Activated CD4-positive, CD25-positive, alpha-beta regulatory T cell treated with anti-CD3 and anti-CD28 coated beads, Interleukin-2, amount 50 U/mL, for 24 hours (primary cell): Measurements from ENCODE around the gene MUC5AC.

Experiments used
- ATAC-seq, 2 donors: fragments of 150-1000 bp; cut with Tn5 transposase; one replicate each; pipeline ENCODE4 v1.10.0; 2021; ENCODE audit warnings: mild to moderate bottlenecking in 1 of 2, moderate library complexity in 1 of 2

Gene MUC5AC

DNA sequence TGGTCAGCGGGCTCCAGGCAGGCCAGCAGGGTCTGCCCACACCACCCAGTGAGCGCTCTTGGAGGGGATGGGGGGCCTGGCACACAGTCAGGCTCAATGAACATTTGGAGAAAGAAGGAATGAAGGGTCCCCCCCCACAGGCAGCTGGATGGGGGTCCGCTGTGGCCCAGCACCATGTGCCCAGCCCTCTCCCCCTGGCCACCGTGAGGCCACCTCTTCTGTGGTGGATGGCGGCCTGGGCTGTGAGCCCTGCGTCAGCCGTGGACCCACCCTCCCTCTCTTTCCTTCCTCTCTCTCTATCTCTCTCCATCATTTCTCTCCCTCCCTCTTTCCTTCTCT, 35.1 kb upstream of the MUC5AC start:
- ATAC-seq = no peak

DNA sequence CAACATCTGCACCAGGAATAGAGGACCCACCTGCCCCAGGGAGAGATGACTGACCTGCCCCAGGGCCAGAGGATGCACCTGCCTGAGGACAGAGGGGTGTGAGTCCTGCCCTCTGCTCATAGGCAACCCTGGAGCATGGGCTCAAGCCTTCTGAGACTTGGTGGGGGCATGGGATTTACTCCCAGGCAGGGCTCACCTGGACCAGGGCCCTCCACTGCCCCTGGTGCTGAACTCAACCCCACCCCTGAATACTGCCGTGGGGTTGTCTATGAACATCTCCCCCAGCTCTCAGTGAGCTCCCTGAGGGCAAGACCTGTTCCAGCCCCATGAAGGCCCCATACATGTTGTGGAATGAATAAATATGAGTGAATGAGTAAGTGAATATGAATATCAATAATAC, 33.8 kb upstream of the MUC5AC start:
- no peak for ATAC-seq

DNA sequence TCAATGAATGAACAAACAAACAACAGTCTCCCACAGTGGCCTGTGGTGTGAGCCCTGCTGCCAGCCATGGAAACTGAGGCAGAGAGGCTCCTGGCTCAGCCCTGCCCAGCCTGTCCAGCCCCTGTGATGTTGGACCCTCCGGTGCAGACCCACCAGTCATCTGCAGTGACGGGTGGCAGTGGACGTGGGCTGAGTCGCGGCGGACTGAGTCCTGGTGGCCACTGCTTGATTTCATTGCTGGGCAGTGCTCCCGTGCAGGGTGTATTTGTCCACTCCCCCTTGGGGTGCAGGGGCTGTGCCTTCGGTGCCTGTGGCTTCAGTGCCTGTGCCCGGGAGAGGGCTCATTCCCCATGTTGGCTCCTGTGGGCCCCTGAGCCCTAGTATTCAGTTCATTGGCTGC, 31.9 kb upstream of the MUC5AC start:
- no peak for ATAC-seq

DNA sequence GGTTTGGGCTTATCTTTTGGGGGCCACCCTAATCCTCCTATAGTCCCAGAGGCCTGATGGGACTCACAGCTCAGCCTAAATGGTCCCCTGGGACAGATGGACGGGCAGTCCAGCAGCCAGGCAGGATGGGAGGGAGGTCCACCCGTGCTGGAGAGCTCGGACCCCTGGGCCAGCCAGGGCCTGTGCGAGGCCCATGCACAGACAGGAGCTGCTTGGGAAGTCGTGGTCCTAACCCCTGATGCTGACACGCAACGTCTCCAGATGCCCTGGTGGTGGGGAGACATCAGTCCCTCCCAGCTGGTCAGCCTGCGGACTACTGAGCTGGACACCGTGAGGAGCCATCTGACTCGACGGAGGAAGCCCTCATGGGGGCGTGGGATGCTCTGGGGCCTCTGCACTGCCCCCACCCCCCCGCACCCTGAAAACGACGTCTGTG, 31.2 kb upstream of the MUC5AC start:
- no peak for ATAC-seq

DNA sequence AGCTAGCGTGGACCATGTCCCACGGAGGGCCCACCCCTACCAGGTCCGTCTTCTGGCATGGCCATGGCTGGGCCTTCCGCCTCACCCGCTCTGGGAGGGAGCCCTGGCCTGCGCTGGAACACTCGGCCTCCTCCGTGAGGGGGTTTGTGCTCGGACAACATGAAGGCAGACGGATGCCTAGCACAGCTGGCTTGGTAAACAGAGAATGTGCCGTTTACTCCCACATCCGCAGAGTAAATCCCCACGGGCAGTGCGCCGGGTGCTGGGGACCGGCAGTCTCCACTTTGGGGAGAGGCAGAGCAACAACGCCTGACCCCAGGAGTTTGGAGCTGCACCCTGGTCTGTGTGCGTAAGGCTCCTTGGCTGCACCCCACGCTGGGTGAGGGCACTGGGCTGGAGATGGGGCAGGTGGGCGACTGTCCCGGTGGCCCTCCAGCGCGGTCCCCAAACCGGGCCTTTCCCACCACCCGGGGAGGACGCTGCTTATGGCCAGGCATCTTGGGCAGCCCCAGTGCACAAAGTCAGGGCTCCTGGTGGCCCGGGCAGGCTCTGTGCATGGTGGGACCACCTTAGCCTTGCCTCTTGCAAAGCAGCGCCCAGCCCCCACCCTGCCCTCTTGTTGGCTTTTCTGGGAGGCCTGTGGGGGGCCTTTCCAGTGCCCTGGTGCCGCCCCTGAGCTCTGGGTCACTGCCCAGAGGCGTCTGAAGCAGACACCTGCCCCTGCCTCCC, 30.7 kb upstream of the MUC5AC start:
- no peak for ATAC-seq

DNA sequence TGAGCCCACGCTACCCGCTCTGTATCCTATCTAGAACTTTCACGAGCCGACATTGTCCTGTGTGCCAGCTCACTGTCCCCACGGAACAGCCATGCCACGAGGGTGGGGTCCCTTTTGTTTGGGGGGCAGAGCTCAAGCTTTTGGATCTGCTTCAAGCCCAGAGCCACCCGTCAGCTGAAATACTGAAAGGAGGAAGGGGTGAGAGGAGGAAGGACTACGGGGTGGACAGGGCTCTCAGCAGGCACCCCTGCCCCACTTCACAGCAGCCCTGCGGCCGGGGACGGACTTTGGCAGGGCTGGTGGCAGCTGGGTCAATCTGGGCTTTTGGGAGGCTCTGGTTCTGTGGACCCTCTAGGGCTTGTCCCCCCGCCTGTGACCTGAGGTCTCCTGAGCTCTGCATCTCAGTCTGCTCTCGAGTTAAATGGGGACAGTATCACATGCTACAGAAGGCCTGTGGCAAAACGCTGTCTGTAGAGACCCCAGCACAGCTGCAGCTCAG, 30.0 kb upstream of the MUC5AC start:
- ATAC-seq = no peak

DNA sequence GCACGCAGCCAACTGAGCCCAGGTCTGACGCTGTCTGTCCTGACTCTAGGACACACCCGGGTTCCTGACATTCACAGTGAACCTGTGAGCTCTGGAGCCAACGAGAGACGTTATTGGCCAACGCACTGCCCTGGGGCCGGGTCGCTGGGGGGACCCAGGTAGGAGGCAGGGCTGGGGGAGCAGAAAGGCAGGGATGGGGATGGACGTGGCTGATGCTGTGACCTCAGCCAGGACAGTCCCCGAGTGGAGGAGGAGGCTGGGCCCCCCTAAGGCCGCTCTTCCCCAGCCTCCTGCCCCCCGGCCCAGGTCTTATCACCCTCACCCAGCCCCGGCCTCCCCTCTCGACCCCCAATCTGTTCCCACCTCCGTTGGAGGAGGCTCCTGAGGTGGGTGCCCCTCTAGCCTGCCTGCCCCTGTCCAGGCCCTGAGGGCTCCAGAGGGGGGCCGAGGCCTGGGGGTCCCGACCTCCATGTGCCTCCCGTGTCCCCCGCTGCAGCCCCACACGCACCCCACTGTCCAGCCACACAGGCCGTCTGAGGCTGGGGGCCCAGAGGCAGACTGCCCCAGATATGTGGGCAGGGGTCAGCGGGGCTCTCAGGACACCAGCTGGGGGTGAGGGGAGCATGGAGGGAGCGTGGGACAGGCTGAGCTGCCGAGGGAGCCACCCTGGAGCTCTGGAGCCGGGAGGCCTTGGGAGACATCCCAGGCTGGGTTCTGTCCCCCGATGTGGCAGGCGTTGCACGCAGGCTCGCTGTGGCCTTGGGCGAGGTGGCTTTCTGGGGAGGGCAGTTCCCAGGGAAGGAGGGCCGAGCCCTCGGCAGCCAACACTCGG, 29.2 kb upstream of the MUC5AC start:
- no peak for ATAC-seq

DNA sequence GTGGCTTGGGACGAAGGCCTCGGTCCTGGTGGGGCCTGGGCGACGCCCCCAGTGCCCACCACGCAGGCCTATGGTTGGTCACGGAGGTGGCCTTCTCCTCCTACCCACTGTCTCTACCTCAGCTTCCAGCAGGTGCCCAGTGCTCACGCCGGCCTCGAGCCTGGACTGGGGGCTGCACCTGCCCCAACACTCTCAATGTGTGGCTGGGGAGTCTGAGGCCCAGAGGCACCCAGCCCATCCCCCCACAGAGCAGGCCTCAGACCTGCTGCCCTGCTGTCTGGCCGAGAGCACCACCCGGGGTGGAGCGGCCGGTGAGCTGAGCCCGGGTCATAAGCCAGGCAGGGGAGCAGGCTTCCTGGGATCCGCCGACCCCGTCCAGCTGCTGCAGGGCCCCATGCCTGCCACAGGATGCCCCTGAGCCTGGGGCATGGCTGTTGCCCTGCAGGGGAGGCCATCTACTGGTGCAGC, 28.6 kb upstream of the MUC5AC start:
- ATAC-seq = no peak

DNA sequence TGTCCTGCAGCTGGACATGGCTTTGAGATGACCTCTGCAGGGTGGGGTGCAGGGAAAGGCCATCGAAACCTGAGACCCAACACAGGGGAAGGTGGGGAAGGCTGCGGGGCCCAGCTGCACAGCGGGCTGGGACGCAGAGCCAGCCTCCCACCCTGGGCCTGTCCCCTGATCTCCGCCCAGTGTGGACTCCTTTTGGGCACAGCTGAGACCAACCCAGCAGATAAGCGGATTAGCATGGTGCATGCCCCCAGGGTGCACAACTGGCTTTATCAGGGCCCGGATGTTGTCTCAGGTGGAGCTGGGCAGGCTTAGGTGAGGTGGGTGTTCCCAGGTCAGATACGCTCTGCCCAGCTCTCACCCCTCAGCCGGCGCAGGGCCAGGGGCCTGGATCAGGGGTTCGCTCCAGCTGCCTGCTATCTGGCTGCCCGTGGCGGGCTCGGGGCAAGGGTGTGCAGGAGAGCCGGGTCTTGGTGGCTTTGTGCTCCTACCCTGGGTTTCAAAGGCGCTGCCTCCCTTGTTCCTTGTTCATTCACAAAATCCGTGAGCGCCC, 28.1 kb upstream of the MUC5AC start:
- ATAC-seq = no peak

DNA sequence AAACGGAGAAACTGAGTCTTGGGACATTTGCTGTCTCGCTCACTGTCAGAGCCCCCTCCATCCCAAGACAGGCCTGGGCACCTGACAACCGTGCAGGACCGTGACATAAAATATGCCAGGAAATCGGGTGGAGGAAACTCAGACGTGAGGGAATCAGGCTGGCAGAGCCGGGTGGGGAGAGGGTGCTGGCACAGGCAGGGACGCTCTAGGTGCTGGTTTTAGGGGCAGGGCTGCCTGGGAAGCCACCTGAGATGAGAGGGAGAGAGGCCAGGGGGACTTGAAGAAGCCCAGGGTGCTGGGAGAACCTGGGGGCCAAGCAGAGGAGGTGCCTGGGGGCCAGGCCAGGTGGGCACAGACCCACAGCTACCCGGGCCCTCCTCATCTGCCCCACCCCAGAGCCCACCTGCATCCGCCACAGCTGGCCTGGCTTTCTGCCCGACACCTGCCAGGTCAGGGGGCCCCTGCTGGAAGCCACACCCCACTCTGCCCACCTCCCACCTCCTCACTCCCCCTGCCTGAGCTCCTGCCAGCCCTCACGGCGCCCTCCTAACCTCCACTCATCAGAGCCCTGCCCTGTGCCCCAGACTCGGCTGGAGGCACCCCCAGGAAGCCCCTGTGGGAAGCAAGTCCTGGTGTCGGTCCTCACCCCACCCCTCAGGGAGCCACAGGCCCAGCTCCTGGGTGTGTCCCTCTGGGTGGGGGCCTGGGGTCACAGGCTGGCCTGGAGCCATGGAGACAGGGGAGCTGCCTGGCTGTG, 27.3 kb upstream of the MUC5AC start:
- ATAC-seq = no peak

DNA sequence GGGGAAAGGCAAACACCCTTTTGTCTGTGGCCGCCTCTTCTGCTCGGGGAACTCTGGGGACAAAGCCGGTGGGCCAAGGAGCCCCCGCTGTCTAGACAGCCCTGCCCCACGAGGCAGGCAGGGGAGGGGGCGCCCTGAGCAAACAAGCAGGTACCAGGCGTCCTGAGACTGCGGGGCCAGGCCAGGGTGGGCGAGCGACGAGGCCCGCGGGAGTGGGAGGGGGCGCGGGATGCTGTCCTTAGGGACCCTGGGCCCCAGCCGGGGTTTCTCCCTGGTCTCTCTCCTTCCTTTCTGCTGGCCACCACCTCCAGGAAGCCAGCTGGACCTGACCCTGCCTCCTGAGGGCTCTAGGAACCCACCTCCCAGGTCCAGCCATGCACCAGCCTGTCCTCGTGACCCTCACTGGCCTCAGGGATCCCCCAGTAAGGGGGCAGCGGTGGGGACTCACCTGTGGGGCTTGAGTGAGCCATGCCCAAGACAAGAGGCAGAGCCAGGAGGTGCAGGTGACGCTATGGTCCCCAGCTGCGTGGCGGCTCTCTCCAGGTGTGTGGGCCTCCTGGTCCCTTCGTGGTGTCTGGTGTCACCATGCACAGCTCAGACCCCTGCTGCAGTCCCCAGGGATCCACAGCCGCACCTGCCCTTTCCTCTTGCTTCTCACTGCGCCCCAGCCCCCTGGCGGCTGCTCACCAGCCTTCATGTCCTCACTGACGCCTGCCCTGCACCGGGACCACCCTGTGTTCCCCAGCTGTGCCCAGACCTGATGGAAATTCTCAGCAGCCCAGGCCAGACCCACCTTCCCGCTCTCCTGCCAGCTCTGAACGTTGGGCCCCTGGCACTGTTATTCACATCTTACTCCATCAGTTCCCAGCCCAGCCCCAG, 26.5 kb upstream of the MUC5AC start:
- no peak for ATAC-seq

DNA sequence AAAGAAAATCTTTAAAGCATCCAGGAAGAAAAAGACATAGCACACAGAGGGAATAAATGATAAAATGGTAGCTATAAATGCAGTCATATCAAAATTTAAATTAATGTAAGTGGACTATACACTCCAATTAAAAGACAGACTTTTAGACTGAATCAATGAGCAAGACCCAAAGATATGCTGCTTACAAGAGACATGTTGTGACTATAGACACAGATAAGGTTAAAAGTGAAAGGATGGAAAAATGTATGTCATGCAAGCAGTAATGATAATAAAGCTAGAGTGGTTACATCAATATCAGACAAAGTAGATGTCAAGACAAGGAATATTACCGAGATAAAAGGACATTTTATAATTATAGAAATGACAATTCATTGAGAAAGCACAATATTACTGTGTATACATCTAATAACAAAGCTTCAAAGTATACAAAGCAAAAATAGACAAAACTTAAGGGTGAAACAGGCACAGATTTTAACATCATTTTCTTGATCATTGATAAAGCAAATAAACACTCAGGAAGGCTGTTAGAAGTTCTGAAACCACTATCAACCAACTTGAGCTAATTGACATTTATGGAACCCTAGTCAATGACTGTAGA, 22.8 kb upstream of the MUC5AC start:
- ATAC-seq = no peak

DNA sequence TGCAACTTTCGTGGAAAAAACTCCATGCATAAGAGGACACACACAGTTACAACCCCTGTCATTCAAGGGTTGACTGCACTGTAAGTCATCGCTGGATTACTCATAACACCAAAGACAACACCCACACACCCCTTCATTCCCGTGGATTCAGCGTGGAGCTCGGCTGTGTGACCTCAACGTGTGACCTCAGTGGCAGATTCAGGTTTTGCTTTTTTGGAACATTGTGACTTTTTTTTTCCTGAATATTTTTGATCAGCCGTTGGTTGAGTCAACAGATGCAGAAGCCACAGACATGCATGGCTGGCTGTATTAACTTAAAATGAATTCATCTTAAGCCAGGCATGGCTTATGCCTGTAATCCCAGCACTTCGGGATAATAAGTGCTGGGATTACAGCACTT, 19.7 kb upstream of the MUC5AC start:
- ATAC-seq = peak in 1 of 2 donors; percentile 20

DNA sequence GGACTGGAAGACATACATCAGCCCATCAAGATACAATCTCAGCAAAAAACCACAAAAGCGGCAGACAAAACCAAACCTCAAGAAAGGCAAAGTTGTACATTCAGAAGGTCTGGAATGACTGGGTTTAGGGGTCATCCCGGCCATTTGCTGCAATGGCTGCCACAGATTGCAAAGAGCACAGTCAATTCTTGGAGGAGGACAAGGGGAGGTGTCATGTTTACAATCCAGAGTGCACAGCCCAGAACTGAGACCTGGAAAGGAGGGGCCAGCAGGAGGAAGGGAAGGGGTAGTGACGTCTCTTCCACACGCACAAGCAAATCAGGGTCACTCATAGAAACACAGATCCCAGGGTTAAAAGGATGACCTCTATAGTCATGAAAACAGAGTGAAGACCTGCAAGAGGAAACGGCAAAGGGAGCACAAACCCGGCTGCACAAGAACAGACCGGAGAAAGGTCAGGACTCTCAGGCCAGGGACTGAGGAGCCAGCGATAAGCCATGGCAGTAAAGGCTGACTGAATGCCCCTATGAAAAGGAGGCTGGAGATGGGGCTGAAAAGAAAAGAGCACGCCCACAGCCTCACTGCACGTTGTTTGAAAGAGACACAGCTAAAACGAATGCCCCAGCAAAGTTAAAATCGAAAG, 18.2 kb upstream of the MUC5AC start:
- ATAC-seq = no peak

DNA sequence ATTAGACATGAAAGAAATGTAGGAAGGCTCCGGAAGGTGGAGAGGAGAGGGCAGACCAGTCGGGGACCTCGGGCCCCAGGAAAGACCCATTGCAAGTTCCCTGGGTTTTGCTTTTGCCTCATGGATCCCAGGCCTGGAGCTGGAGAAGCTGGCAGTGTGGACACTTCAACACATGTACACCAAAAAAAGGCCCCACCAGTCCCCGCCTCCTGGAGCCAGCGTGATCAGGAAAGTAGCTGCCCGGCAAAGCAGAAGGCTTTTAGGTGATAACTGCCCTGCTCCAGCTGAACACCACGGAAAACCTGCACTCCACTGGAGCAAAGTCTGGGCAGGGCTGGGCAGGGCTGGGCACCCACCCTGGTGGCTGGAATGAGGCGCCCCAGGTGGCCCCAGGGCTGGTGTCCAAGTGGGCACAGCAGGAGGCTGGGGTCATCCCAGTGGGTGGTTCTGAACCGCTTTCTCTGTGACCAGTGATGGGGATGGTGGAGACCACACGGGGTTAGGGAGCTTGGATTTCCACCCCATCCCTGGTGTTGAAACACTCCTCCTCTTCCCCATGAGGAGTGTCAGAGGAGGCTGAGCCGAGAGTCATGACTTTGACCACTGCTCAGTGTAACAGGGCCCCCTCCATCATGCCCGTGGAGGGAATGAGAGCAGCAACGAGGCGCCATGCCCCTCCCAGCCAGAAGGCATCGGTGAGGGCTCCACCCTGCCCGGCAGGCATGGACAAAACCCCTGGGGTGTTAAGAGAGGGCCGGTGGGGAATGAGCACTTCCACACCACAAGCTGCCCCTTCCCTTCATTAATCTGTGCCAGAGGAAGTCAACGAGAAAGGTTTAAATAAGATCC, 16.9 kb upstream of the MUC5AC start:
- ATAC-seq = no peak

DNA sequence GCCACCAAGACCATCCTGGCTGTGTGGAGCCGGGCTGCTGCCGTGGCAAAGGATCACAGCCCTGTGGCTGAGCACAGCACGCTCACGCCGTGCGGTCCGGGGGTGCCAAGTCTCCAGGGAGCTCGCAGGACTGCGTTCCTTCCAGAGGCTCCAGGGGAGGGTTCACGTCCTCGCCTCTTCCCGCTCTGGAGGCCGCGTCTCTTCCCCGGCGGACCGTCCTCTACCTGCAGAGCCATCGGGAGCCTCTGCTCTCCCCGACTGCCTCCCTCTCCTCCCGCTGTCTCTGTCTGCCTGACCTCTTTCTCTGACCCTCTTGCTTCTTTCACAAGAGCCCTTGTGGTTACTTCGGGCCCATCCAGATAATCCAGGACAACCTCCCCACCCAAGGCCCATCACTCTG, 11.4 kb upstream of the MUC5AC start:
- no peak for ATAC-seq

DNA sequence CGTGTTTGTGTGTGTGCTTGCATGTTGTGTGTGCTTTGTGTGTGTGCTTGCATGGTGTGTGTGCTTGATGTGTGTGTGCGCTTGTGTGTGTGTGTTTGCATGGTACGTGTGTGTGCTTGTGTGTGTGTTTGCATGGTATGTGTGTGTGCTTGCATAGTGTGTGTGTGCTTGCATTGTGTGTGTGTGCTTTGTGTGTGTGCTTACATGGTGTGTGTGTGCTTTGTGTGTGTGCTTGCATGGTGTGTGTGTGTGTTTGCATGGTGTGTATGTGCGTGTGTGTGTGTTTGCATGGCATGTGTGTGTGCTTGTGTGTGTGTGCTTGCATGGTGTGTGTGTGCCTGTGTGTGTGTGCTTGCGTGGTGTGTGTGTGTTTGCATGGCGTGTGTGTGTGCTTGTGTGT, 10.0 kb upstream of the MUC5AC start:
- no peak for ATAC-seq

DNA sequence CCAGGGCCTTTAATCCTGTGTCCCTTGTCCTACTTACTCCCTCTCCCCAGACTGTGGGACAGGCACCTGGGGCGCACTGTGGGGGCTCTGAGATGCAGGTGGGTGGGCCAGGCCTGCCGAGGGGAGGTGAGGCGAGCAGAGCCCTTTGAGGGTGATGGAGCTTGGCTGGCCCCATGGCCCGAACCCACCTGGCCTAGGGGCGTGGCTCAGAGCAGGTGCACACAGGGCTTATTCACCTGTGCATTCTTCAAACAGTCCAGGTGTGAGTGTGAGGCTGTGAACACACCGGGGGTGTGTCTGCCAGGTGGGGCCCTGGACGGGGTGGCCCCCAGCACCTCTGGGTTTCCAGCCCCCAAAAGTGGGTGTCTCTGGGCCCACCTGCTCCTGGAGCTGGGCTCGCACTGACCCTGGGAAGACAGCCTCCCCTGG, 9.0 kb upstream of the MUC5AC start:
- no peak for ATAC-seq

DNA sequence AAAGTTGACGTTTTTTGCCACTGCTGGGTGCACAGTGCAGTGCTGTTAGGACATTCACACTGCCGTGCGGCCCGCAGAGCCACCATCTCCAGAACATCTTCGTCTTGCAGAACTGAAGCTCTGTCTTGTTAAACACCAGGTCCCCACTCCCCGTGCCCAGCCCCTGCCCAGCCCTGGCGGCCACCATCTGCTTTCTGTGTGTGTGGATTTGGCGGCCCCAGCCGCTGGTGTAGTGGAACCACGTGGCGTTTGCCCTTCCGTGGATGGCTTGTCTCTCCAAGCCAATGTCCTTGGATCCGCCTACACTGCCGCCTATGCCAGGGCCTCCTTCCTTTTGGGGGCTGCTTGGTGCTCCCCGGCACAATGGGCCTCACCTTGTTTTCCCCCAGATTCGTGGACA, 8.2 kb upstream of the MUC5AC start:
- no peak for ATAC-seq

DNA sequence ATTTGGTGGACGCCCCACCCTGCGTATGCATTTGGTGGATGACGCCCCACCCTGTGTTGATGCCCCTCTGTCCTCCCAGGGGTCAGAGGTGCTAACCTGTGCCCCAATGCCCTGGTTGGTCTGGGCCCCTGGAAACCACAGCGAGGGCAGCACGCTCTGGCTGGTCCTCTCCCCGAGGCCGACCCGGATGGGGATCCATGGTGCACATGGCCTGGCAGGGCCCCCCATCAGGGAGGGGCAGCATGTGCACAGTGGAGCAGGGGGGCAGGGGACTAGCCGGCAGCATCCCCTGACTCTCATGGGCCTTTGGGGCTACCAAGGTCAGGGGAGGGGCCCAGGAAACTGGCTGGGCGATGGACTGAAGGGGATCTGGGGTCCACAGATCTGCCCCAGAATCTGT, 7.6 kb upstream of the MUC5AC start:
- no peak for ATAC-seq
